ENCODE data around the gene FAM222A.

Gene FAM222A

GRCh38 chr12:109706747-109707469 is 6.7 kb upstream of the FAM222A start:
- Histone ChIP-seq H4K20me1 (ENCODE audit: insufficient read depth, low read length) (no peaks in the 10 kb centered on the region), H3K27ac (ENCODE audit: low read length) (no peak overlapping the region), H3K4me2 (ENCODE audit: low read depth, low read length) (no peak overlapping the region), H3K9me2 (replicated peaks; ENCODE audit: insufficient read depth, low read length) (no peaks in the 10 kb centered on the region), H3F3A (ENCODE audit: insufficient read depth, low read length) (no peaks in the 10 kb centered on the region), H3K4me1 (ENCODE audit: low read length) (no peaks in the 10 kb centered on the region), H3K9me3 (replicated peaks; ENCODE audit: insufficient read depth, low read length) (no peaks in the 10 kb centered on the region), H2AFZ (ENCODE audit: low read length) (no peak overlapping the region), H3K79me2 (ENCODE audit: low read length) (no peaks in the 10 kb centered on the region), H3K27me3 (replicated peaks; ENCODE audit: insufficient read depth, low read length) (no peaks in the 10 kb centered on the region; the same call in 1 of the 2 replicates), H3K9ac (ENCODE audit: low read length) (no peak overlapping the region), H3K4me3 (ENCODE audit: low read length) (no peak overlapping the region), H3K36me3 (replicated peaks; ENCODE audit: insufficient read depth, low read length) (no peaks in the 10 kb centered on the region)
- TF ChIP-seq, protein P1, sequence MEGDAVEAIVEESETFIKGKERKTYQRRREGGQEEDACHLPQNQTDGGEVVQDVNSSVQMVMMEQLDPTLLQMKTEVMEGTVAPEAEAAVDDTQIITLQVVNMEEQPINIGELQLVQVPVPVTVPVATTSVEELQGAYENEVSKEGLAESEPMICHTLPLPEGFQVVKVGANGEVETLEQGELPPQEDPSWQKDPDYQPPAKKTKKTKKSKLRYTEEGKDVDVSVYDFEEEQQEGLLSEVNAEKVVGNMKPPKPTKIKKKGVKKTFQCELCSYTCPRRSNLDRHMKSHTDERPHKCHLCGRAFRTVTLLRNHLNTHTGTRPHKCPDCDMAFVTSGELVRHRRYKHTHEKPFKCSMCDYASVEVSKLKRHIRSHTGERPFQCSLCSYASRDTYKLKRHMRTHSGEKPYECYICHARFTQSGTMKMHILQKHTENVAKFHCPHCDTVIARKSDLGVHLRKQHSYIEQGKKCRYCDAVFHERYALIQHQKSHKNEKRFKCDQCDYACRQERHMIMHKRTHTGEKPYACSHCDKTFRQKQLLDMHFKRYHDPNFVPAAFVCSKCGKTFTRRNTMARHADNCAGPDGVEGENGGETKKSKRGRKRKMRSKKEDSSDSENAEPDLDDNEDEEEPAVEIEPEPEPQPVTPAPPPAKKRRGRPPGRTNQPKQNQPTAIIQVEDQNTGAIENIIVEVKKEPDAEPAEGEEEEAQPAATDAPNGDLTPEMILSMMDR (IDR thresholded peaks at IDR 0.05; ENCODE audit: low read length): no peak
- TF ChIP-seq EZH2 (optimal IDR thresholded peaks at IDR 0.05; ENCODE audit: low read depth, low read length) (no peak), EZH2phosphoT487 (IDR thresholded peaks at IDR 0.05; ENCODE audit: low read length) (no peak)
- no peak for DNase-seq

DNA sequence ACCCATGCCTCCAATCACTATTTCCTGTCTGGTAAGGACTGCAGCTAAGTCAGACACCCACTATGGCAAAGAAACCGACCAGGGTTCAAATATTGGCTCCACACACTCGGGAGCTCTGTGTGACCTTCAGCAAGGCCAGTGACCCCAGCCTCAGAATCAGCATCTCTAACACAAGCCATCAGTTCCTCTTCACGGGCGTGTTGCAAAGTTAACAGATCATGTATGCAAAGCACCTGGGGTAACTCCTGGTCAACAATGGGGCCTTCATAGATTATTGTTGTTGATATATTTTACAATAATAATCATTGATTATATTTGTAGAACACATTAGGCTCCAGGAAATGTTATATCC is 6.2 kb upstream of the FAM222A start:
- Histone ChIP-seq H3K9me3 (replicated peaks; ENCODE audit: insufficient read depth, low read length) (no peaks in the 10 kb centered on the region), H3F3A (ENCODE audit: insufficient read depth, low read length) (no peaks in the 10 kb centered on the region), H3K4me2 (ENCODE audit: low read depth, low read length) (no peak overlapping the region), H3K9me2 (replicated peaks; ENCODE audit: insufficient read depth, low read length) (no peaks in the 10 kb centered on the region), H4K20me1 (ENCODE audit: insufficient read depth, low read length) (no peaks in the 10 kb centered on the region), H3K4me3 (ENCODE audit: low read length) (no peak overlapping the region), H2AFZ (ENCODE audit: low read length) (no peak overlapping the region), H3K4me1 (ENCODE audit: low read length) (no peaks in the 10 kb centered on the region), H3K9ac (ENCODE audit: low read length) (no peak overlapping the region), H3K27ac (ENCODE audit: low read length) (no peak overlapping the region), H3K27me3 (replicated peaks; ENCODE audit: insufficient read depth, low read length) (no peaks in the 10 kb centered on the region; the same call in 1 of the 2 replicates), H3K36me3 (replicated peaks; ENCODE audit: insufficient read depth, low read length) (no peaks in the 10 kb centered on the region), H3K79me2 (ENCODE audit: low read length) (no peaks in the 10 kb centered on the region)
- DNase-seq: no peak
- no peak for TF ChIP-seq EZH2 (optimal IDR thresholded peaks at IDR 0.05; ENCODE audit: low read depth, low read length)
- no peak for TF ChIP-seq EZH2phosphoT487 (IDR thresholded peaks at IDR 0.05; ENCODE audit: low read length)
- TF ChIP-seq, protein P1 (IDR thresholded peaks at IDR 0.05; ENCODE audit: low read length): no peak

DNA sequence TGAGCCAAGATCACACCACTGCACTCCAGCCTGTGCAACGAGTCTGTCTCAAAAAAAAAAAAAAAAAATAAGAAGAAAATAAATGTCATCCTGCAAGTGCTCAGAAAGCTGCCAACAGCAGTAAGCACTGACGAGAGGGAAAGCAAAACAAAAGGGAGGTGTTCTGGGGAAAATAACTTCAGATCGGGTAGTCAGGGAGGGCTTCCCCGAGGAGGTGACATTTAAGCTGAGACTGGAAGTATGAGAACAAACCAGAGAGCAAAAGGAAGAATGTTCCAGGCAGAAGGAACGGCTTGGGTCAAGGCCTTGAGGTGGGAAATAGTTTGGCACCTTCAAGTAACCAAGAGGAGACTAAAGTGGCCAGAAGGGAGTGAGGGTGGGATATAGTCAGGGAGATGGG is 4.7 kb upstream of the FAM222A start:
- Histone ChIP-seq H3K4me3 (ENCODE audit: low read length) (no peak overlapping the region), H3K4me2 (ENCODE audit: low read depth, low read length) (no peak overlapping the region), H2AFZ (ENCODE audit: low read length) (no peak overlapping the region), H4K20me1 (ENCODE audit: insufficient read depth, low read length) (no peaks in the 10 kb centered on the region), H3K79me2 (ENCODE audit: low read length) (no peaks in the 10 kb centered on the region), H3K36me3 (replicated peaks; ENCODE audit: insufficient read depth, low read length) (no peaks in the 10 kb centered on the region), H3K9me3 (replicated peaks; ENCODE audit: insufficient read depth, low read length) (no peaks in the 10 kb centered on the region), H3F3A (ENCODE audit: insufficient read depth, low read length) (no peaks in the 10 kb centered on the region), H3K4me1 (ENCODE audit: low read length) (no peaks in the 10 kb centered on the region), H3K9me2 (replicated peaks; ENCODE audit: insufficient read depth, low read length) (no peaks in the 10 kb centered on the region), H3K9ac (ENCODE audit: low read length) (no peak overlapping the region), H3K27me3 (replicated peaks; ENCODE audit: insufficient read depth, low read length) (no peaks in the 10 kb centered on the region; the same call in 1 of the 2 replicates), H3K27ac (ENCODE audit: low read length) (no peak overlapping the region)
- TF ChIP-seq EZH2phosphoT487 (IDR thresholded peaks at IDR 0.05; ENCODE audit: low read length): no peak
- no peak for DNase-seq

GRCh38 chr12:109709401-109709991 is 4.1 kb upstream of the FAM222A start:
- H2AFZ ChIP-seq (ENCODE audit: low read length): no peak overlapping the region

More at GRCh38 chr12:109709401-109709991, 4.1 kb upstream of the FAM222A start:
- DNase-seq: no peak
- no peaks in the 10 kb centered on the region for H3K36me3 ChIP-seq (replicated peaks; ENCODE audit: insufficient read depth, low read length)
- no peaks in the 10 kb centered on the region for H3K4me1 ChIP-seq (ENCODE audit: low read length)
- H3K4me3 ChIP-seq (ENCODE audit: low read length): no peak overlapping the region
- no peaks in the 10 kb centered on the region; the same call in 1 of the 2 replicates for H3K27me3 ChIP-seq (replicated peaks; ENCODE audit: insufficient read depth, low read length)
- H4K20me1 ChIP-seq (ENCODE audit: insufficient read depth, low read length): no peaks in the 10 kb centered on the region
- no peaks in the 10 kb centered on the region for H3F3A ChIP-seq (ENCODE audit: insufficient read depth, low read length)
- no peak overlapping the region for H3K27ac ChIP-seq (ENCODE audit: low read length)
- no peak overlapping the region for H3K4me2 ChIP-seq (ENCODE audit: low read depth, low read length)
- H3K9ac ChIP-seq (ENCODE audit: low read length): no peak overlapping the region
- no peak for TF ChIP-seq EZH2 (optimal IDR thresholded peaks at IDR 0.05; ENCODE audit: low read depth, low read length)
- H3K9me3 ChIP-seq (replicated peaks; ENCODE audit: insufficient read depth, low read length): no peaks in the 10 kb centered on the region
- no peaks in the 10 kb centered on the region for H3K79me2 ChIP-seq (ENCODE audit: low read length)
- H3K9me2 ChIP-seq (replicated peaks; ENCODE audit: insufficient read depth, low read length): no peaks in the 10 kb centered on the region

Measured in MM.1S (cell line).